MCF 10A (cell line): ENCODE results near the gene LILRB5. TPM values are rescaled to one million over a fixed set of nuclear protein-coding genes. Genes with fewer than 3 reads are reported as not detected.

Experiments used
- Bru-seq: library from RNA; stranded (reverse); fragments of 400-500 nt; gene quantifications from one replicate; lab custom pipeline; 2021; lab: Mats Ljungman, UMichigan
- BruChase-seq, 2 experiments: library from RNA; stranded (reverse); fragments of 400-500 nt; gene quantifications; one replicate each; lab custom pipeline; 2021; lab: Mats Ljungman, UMichigan
- BruUV-seq: library from RNA; stranded (reverse); fragments of 400-500 nt; replicated peaks from 2 replicates; lab custom pipeline; 2021; lab: Mats Ljungman, UMichigan
- CTCF ChIA-PET: fragments of 300-600 bp; sonication (Branson Sonifier 250); formaldehyde crosslinking; extraction: SDS; loops from one replicate; lab custom pipeline; 2021; ENCODE audit warnings: antibody characterized with exemption, inconsistent platforms; lab: Yijun Ruan, JAX
- POLR2A ChIA-PET: fragments of 300-600, 350-650 bp; sonication (Branson Sonifier 250); formaldehyde crosslinking; extraction: SDS; loops from one replicate; lab custom pipeline; 2020; ENCODE audit warnings: antibody characterized with exemption, inconsistent platforms; lab: Yijun Ruan, JAX
- DNase-seq: peaks from one replicate; pipeline ENCODE4 v3.0.0-alpha.2; 2018; ENCODE audit not compliant: unreplicated experiment
- H3K27ac Mint-ChIP-seq: one replicate; pipeline ENCODE4 v1.8.0; 2022; ENCODE audit warnings: mild to moderate bottlenecking, low read depth, mixed read lengths; ENCODE audit not compliant: unreplicated experiment
- H3K27me3 Mint-ChIP-seq: one replicate; pipeline ENCODE4 v1.8.0; 2022; ENCODE audit warnings: mixed read lengths; ENCODE audit not compliant: insufficient read depth, unreplicated experiment
- H3K36me3 Mint-ChIP-seq: one replicate; pipeline ENCODE4 v1.8.0; 2022; ENCODE audit warnings: mild to moderate bottlenecking, moderate library complexity, mixed read lengths; ENCODE audit not compliant: insufficient read depth, unreplicated experiment
- H3K4me1 Mint-ChIP-seq: one replicate; pipeline ENCODE4 v1.8.0; 2022; ENCODE audit warnings: mixed read lengths; ENCODE audit not compliant: insufficient read depth, unreplicated experiment
- H3K4me3 Mint-ChIP-seq: one replicate; pipeline ENCODE4 v1.8.0; 2022; ENCODE audit warnings: mild to moderate bottlenecking, moderate library complexity, mixed read lengths; ENCODE audit not compliant: unreplicated experiment
- H3K9me3 Mint-ChIP-seq: one replicate; pipeline ENCODE4 v1.8.0; 2022; ENCODE audit warnings: mixed read lengths; ENCODE audit not compliant: unreplicated experiment
- intact Hi-C: fragments of 100-400 bp; cut with micrococcal nuclease; formaldehyde crosslinking; loops from 2 replicates; pipeline ENCODE4 v1.14.1; 2022
- long read RNA-seq: library from polyadenylated mRNA; stranded (forward); transcript quantifications from one replicate; pipeline ENCODE4 v2.0.0, GENCODE V29; 2022
- total RNA-seq: library from RNA; stranded (reverse); gene quantifications from 2 replicates; pipeline ENCODE4 v1.2.3, GENCODE V29; 2022
- TF ChIP-seq, protein P1 (sequence below): fragments of 200-600 bp; IDR thresholded peaks from one replicate; pipeline ENCODE4 v1.8.0; 2022; ENCODE audit warnings: antibody characterized with exemption, mild to moderate bottlenecking; ENCODE audit not compliant: unreplicated experiment

LILRB5 gene
- not detected in 2 replicates for total RNA-seq
- Bru-seq, nascent RNA, result not detected
- not detected for BruChase-seq, experiment 1, labeled RNA remaining after a 6-hour chase
- not detected for BruChase-seq, experiment 2, labeled RNA remaining after a 2-hour chase
- long read RNA-seq, result 0 reads

DNA sequence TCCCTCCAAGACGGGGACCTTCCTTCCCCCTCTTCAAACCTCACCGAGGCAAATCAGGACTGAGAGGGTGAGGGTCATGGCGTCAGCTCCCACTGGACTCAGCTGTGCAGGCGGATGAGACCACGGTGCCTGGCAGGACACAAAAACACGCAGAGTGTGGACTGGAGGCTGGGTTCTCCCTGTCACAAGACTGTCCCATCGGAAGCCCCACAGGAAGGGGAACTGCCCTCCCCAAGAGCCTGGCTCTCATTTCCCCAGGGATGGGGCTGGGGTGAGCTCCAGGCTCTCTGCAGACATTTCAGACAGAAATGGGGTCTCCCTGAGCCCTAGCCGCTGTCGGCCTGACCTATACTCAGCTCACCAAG is at the start of gene LILRB5:
Gene LILRB5 (minus strand): TSS at position 158 of the 365 bp plus-strand sequence. CDS start 80 bp downstream, at position 78.
- ChIA-PET POLR2A (no interaction called here), CTCF (interaction anchor here (2.4 kb wide), 1 partner anchor 9 kb away, joined by 25 read pairs; no protein-coding TSS in a partner anchor)
- intact Hi-C loops, result no loop called here
- TF ChIP-seq, protein P1, sequence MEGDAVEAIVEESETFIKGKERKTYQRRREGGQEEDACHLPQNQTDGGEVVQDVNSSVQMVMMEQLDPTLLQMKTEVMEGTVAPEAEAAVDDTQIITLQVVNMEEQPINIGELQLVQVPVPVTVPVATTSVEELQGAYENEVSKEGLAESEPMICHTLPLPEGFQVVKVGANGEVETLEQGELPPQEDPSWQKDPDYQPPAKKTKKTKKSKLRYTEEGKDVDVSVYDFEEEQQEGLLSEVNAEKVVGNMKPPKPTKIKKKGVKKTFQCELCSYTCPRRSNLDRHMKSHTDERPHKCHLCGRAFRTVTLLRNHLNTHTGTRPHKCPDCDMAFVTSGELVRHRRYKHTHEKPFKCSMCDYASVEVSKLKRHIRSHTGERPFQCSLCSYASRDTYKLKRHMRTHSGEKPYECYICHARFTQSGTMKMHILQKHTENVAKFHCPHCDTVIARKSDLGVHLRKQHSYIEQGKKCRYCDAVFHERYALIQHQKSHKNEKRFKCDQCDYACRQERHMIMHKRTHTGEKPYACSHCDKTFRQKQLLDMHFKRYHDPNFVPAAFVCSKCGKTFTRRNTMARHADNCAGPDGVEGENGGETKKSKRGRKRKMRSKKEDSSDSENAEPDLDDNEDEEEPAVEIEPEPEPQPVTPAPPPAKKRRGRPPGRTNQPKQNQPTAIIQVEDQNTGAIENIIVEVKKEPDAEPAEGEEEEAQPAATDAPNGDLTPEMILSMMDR, result no peak
- DNase-seq, result no peak
- Mint-ChIP-seq H3K36me3 (no peaks in the 10 kb centered on the region), H3K4me3 (no peak within 1 kb of the TSS), H3K9me3 (no peaks in the 10 kb centered on the region), H3K27ac (no peak within 1 kb of the TSS), H3K4me1 (no peaks in the 10 kb centered on the region), H3K27me3 (peaks cover 43% of the 10 kb centered on the region)
- BruUV-seq, result no TSS peak

- no TSS peak for BruUV-seq
- ChIA-PET POLR2A (no interaction called here), CTCF (no interaction called here)
- Mint-ChIP-seq H3K36me3 (no peaks in the 10 kb centered on the region), H3K27me3 (peaks cover 31% of the 10 kb centered on the region), H3K4me3 (no peak overlapping the region), H3K27ac (no peak overlapping the region), H3K9me3 (peaks cover 8% of the 10 kb centered on the region), H3K4me1 (no peaks in the 10 kb centered on the region)
- intact Hi-C loops, result no loop called here
- DNase-seq, result no peak
- TF ChIP-seq, protein P1, result no peak
These were observed 48.1 kb upstream of the LILRB5 start for GRCh38 chr19:54305141-54305540.

DNA sequence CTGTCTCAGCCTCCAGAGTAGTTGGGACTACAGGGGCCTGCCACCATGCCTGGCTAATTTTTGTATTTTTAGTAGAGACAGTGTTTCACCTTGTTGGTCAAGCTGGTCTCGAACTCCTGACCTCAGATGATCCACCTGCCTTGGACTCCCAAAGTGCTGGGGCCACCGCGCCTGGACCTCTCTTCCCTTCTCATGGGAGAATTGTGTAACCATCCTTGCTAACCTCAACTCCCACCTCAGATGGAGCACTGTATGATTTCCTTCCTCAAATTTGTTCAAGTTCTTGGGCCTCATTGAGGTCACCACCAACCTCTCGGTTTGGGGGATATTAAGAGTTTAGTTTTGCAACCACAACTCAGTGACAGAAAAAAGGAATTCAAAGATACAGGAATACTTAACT is 45.2 kb upstream of the LILRB5 start:
- ChIA-PET CTCF (interaction anchor here (0.7 kb wide), 3 partner anchors 23 to 328 kb away, joined by 3 to 5 read pairs (median 4); partner anchors contain the start of gene LILRB1), POLR2A (no interaction called here)
- peaks cover 40% of the 10 kb centered on the region for H3K27me3 Mint-ChIP-seq
- no peaks in the 10 kb centered on the region for H3K4me1 Mint-ChIP-seq
- TF ChIP-seq, protein P1, result no peak
- H3K36me3 Mint-ChIP-seq, result no peaks in the 10 kb centered on the region
- DNase-seq, result no peak
- intact Hi-C loops, result no loop called here
- no peak overlapping the region for H3K27ac Mint-ChIP-seq
- peaks cover 8% of the 10 kb centered on the region for H3K9me3 Mint-ChIP-seq
- no peak overlapping the region for H3K4me3 Mint-ChIP-seq
- no TSS peak for BruUV-seq

GRCh38 chr19:54299515-54299914 is 42.4 kb upstream of the LILRB5 start:
- Mint-ChIP-seq H3K9me3 (peaks cover 2% of the 10 kb centered on the region), H3K27ac (no peak overlapping the region), H3K4me3 (no peak overlapping the region), H3K27me3 (peaks cover 44% of the 10 kb centered on the region), H3K4me1 (no peaks in the 10 kb centered on the region), H3K36me3 (no peaks in the 10 kb centered on the region)
- BruUV-seq, result no TSS peak
- ChIA-PET POLR2A (no interaction called here), CTCF (interaction anchor here (0.7 kb wide), 1 partner anchor 68 kb away, joined by 3 read pairs; no protein-coding TSS in a partner anchor)
- TF ChIP-seq, protein P1, result no peak
- intact Hi-C loops, result no loop called here
- no peak for DNase-seq
